PFSK-1 (cell line): ENCODE results near the gene C22orf31.

ENCODE experiments used
- FOXP2 ChIP-seq: optimal IDR thresholded peaks from 2 replicates; pipeline ENCODE3; 2011; ENCODE audit warnings: borderline replicate concordance, control low read depth, inconsistent platforms; ENCODE audit not compliant: insufficient read depth; ENCODE audit errors: extremely low read length, extremely low read depth
- POLR2AphosphoS5 ChIP-seq: IDR thresholded peaks from 2 replicates; pipeline ENCODE4 v1.6.1; 2012; ENCODE audit warnings: low read depth, mild to moderate bottlenecking, control low read depth, low read length, moderate library complexity
- SIN3A ChIP-seq: IDR thresholded peaks from 2 replicates; pipeline ENCODE4 v1.6.1; 2012; ENCODE audit warnings: mild to moderate bottlenecking, low read length, moderate library complexity, borderline replicate concordance; ENCODE audit not compliant: insufficient read depth
- TAF1 ChIP-seq: IDR thresholded peaks from 2 replicates; pipeline ENCODE4 v1.6.1; 2012; ENCODE audit warnings: low read length, control low read depth, borderline replicate concordance; ENCODE audit not compliant: insufficient read depth
- TF ChIP-seq, protein P1 (sequence below), 2 experiments: IDR thresholded peaks; 2 replicates each; pipeline versions ENCODE4 v1.6.1 to v1.8.0; 2011 to 2012; ENCODE audit warnings: low read depth in 2 of 2, low read length in 2 of 2, control low read depth in 1 of 2, inconsistent platforms in 1 of 2, mild to moderate bottlenecking in 1 of 2, moderate library complexity in 1 of 2; ENCODE audit not compliant: insufficient read depth in 1 of 2

C22orf31 gene

DNA sequence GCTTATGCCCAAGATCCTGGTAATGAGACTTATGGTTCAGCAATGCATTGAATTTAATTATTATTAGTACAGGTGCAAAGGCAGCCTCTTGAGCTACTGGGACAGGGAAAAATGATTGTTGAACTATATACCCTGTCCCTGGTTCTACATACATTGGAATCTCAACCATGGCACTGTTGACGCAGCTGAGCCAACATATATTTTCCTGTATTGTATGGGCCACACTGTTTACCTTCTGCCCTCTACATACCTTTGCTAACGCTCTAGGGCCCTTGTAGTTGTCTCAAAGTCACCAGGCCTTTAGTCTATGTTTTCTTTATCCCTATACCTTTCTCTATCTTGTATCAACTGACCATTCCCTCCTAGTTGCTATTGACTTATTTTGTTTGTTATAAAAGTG lies 33.8 kb upstream of the C22orf31 start:
- TF ChIP-seq TAF1 (no peak), POLR2AphosphoS5 (no peak), FOXP2 (no peak), SIN3A (no peak)
- TF ChIP-seq, protein P1, sequence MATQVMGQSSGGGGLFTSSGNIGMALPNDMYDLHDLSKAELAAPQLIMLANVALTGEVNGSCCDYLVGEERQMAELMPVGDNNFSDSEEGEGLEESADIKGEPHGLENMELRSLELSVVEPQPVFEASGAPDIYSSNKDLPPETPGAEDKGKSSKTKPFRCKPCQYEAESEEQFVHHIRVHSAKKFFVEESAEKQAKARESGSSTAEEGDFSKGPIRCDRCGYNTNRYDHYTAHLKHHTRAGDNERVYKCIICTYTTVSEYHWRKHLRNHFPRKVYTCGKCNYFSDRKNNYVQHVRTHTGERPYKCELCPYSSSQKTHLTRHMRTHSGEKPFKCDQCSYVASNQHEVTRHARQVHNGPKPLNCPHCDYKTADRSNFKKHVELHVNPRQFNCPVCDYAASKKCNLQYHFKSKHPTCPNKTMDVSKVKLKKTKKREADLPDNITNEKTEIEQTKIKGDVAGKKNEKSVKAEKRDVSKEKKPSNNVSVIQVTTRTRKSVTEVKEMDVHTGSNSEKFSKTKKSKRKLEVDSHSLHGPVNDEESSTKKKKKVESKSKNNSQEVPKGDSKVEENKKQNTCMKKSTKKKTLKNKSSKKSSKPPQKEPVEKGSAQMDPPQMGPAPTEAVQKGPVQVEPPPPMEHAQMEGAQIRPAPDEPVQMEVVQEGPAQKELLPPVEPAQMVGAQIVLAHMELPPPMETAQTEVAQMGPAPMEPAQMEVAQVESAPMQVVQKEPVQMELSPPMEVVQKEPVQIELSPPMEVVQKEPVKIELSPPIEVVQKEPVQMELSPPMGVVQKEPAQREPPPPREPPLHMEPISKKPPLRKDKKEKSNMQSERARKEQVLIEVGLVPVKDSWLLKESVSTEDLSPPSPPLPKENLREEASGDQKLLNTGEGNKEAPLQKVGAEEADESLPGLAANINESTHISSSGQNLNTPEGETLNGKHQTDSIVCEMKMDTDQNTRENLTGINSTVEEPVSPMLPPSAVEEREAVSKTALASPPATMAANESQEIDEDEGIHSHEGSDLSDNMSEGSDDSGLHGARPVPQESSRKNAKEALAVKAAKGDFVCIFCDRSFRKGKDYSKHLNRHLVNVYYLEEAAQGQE (IDR thresholded peaks at IDR 0.05; ENCODE audit: insufficient read depth in 1 of 2, low read depth in 2 of 2, low read length in 2 of 2), result no peak

DNA sequence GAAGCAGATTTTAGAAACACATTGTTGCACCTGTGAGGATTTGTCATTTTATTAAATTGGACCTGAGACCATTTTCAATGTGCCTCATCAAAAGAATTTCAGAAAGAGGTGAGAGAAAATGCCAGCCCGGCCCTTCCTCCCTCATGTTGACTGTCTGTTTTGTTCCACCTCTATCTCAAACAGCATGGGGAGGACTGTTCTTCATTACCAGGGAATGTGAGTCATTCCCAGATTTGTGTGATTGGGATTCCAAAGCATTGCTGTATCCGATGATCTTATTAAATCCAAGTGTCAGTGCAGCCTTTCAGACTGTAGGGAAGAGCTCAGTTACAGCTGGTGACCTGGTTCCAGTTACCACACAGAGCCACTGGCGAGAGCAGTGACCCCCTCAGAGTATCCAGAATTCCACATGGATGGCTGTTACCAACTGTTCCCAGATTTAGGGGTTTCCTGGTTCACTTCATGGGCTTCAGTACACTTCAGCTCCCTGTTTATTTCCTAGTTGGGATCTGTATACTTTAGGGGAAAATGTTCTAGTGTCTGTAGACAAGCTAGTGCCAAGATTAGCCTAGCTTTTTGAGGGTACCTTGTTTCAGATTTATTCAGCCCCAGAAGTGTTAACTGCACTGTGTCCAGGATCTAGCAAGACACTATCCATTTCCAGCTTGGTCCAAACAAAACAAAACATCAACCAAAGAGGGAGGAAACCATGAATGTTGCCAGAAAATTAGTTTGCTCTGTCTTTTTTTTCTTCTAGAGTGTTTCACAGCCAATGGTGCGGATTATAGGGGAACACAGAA lies 32.1 kb upstream of the C22orf31 start:
- TF ChIP-seq TAF1, result no peak
- no peak for TF ChIP-seq FOXP2
- no peak for TF ChIP-seq SIN3A
- TF ChIP-seq, protein P1 (IDR thresholded peaks at IDR 0.05; ENCODE audit: insufficient read depth in 1 of 2, low read depth in 2 of 2, low read length in 2 of 2), result no peak
- no peak for TF ChIP-seq POLR2AphosphoS5

DNA sequence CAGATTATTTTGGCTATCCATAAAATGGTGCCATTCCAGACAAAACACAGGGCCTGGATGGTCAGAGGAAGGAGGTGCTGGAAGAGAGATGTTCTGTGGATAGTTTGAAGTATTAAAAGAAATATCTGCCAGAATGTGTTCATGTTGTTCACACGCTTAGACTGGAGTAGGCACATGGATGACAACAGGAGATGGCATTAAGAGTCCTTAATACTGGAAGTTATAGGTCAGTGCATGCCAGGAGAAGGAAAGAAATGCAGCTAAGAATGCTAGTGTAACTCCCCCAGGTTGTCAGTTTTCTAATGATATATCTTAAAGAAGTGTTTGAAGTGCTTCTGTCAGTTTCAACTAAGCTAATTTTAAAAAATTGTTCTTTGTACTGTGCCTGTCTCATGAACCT lies 31.4 kb upstream of the C22orf31 start:
- TF ChIP-seq POLR2AphosphoS5, result no peak
- TF ChIP-seq SIN3A, result no peak
- TF ChIP-seq FOXP2, result no peak
- no peak for TF ChIP-seq TAF1
- TF ChIP-seq, protein P1 (IDR thresholded peaks at IDR 0.05; ENCODE audit: insufficient read depth in 1 of 2, low read depth in 2 of 2, low read length in 2 of 2), result no peak

DNA sequence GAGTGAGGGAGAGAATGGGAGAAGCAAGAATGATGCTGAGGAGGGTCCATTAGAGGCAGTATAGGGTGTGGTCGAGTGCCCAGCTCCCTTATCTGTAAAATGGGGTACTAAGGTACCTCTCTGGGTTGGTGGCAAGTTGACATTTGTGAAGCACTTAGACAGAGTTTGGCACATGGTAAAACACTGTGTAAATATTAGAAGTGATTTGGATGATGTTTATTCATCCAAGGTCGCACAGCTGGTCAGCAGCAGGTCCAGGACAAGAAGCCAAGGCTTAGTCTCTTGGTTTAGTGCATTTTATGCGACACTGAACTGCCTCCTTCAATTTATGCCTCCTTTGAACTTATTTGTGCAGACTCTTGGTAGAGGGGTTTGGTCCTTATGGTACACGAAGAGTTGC lies 30.6 kb upstream of the C22orf31 start:
- TF ChIP-seq POLR2AphosphoS5, result no peak
- no peak for TF ChIP-seq SIN3A
- TF ChIP-seq, protein P1 (IDR thresholded peaks at IDR 0.05; ENCODE audit: insufficient read depth in 1 of 2, low read depth in 2 of 2, low read length in 2 of 2), result no peak
- TF ChIP-seq FOXP2, result no peak
- TF ChIP-seq TAF1, result no peak

DNA sequence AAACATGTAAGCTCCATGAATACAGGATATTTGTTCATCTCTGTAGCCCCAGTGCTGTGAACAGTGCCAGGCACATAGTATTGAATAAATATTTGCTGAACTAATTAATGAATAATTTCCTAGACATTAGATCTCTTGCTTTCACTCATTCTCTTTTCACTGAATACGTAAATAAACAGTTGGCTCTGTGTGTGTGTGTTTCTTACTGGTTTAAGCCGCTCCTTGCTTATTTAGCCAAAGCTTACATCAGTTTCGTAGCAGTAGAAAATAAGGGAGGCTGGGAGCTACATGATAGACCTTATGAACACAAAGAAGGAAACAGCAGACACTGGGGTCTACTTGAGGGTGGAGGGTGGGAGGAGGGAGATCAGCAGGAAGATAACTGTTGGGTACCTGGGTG lies 28.4 kb upstream of the C22orf31 start:
- TF ChIP-seq FOXP2, result no peak
- TF ChIP-seq, protein P1 (IDR thresholded peaks at IDR 0.05; ENCODE audit: insufficient read depth in 1 of 2, low read depth in 2 of 2, low read length in 2 of 2), result no peak
- no peak for TF ChIP-seq TAF1
- no peak for TF ChIP-seq SIN3A
- TF ChIP-seq POLR2AphosphoS5, result no peak
